ENCODE measurements around the gene RPS27. TPM values are rescaled to one million over a fixed set of nuclear protein-coding genes. Genes with fewer than 3 reads are reported as not detected.

RPS27 gene
- total and polyA plus RNA-seq, 2 of the 13 experiments (the other 11 are each of a cell fraction or from before 2014, with no cell fraction given), result 3,737 to 9,964 TPM

DNA sequence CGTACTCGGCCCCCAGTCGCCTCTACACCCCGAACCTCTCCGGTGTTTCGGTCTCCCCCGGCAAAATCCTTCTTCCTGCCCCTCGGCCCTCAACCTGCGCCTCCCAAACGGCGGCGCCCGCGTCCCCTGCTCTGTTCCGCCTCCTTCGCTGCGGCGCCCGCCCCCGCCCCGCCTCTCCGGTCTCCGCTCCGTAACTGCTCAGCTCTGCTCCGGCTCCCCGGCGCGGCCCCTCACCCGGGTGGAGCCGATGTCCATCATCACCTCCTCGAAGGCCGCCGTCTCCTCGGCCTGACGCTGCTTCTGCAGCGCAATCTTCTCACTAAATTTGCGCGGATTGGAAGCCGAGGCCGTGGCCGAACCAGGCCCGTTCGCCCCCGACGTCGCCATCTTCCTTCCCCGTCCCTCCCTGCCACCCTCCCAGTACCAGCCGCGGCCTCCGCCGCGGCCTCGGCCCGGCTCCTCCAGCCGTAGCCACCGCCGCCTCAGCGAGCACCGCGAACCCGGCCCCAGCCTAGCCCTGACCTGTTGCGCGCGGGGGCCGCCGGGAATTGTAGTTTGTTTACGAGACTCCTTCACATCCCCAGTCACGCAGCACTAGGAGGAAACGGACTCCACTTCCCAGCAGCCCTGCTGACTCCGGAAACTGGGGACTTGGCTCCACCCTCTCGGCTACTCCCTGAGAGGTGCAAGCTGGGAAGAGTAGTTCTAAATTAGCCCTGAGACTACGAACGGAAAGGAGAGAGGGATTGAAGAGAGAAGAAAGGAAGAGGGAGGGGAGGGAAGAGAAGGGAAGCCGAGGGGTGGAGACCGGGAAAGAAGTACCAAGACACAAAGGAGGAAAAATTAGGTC is 32.2 kb upstream of the RPS27 start, which contains the start of gene CRTC2 (continued):
- TF ChIP-seq PRPF4 (IDR thresholded peaks at IDR 0.05; ENCODE audit: low read depth, low read length, poor library complexity, severe bottlenecking) (no peak), TBP (CRISPR knock-in tag; IDR thresholded peaks at IDR 0.05) (peak; percentile 60; the same call in 1 of the 2 replicates), NCOA5 (CRISPR knock-in tag; IDR thresholded peaks at IDR 0.05) (no peak), KLF16 (CRISPR knock-in tag; IDR thresholded peaks at IDR 0.05) (peak in 1 of 2 experiments; percentile 75; a peak in 2 of 4 replicates), ZFP1 (CRISPR knock-in tag; IDR thresholded peaks at IDR 0.05) (no peak), FOXK2 (IDR thresholded peaks at IDR 0.05) (peak; percentile 76), ZNF234 (CRISPR knock-in tag; conservative IDR thresholded peaks at IDR 0.05) (no peak), ZBTB8A (CRISPR knock-in tag; IDR thresholded peaks at IDR 0.05; ENCODE audit: borderline replicate concordance, low read depth) (no peak), HOXD1 (CRISPR knock-in tag; IDR thresholded peaks at IDR 0.05) (no peak), FOXA1 (IDR thresholded peaks at IDR 0.05) (no peak), FOXA1 (CRISPR knock-in tag; IDR thresholded peaks at IDR 0.05) (0 out of 2 replicates have a peak, but pooled peaks have one; percentile 15), MIER2 (CRISPR knock-in tag; IDR thresholded peaks at IDR 0.05) (no peak), MIER3 (CRISPR knock-in tag; IDR thresholded peaks at IDR 0.05; ENCODE audit: borderline replicate concordance) (0 out of 2 replicates have a peak, but pooled peaks have one; percentile 56), NPAS2 (CRISPR knock-in tag; IDR thresholded peaks at IDR 0.05; ENCODE audit: borderline replicate concordance) (no peak), ZNF484 (CRISPR knock-in tag; IDR thresholded peaks at IDR 0.05; ENCODE audit: borderline replicate concordance, low read depth) (no peak), ZNF274 (CRISPR knock-in tag; IDR thresholded peaks at IDR 0.05) (peak; percentile 39; the same call in 1 of the 2 replicates), SRY (CRISPR knock-in tag; IDR thresholded peaks at IDR 0.05) (0 out of 2 replicates have a peak, but pooled peaks have one; percentile 28)
- TF ChIP-seq, protein P1, sequence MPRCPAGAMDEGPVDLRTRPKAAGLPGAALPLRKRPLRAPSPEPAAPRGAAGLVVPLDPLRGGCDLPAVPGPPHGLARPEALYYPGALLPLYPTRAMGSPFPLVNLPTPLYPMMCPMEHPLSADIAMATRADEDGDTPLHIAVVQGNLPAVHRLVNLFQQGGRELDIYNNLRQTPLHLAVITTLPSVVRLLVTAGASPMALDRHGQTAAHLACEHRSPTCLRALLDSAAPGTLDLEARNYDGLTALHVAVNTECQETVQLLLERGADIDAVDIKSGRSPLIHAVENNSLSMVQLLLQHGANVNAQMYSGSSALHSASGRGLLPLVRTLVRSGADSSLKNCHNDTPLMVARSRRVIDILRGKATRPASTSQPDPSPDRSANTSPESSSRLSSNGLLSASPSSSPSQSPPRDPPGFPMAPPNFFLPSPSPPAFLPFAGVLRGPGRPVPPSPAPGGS (CRISPR knock-in tag; IDR thresholded peaks at IDR 0.05), result peak; percentile 60; the same call in 1 of the 2 replicates
- TF ChIP-seq, protein P2, sequence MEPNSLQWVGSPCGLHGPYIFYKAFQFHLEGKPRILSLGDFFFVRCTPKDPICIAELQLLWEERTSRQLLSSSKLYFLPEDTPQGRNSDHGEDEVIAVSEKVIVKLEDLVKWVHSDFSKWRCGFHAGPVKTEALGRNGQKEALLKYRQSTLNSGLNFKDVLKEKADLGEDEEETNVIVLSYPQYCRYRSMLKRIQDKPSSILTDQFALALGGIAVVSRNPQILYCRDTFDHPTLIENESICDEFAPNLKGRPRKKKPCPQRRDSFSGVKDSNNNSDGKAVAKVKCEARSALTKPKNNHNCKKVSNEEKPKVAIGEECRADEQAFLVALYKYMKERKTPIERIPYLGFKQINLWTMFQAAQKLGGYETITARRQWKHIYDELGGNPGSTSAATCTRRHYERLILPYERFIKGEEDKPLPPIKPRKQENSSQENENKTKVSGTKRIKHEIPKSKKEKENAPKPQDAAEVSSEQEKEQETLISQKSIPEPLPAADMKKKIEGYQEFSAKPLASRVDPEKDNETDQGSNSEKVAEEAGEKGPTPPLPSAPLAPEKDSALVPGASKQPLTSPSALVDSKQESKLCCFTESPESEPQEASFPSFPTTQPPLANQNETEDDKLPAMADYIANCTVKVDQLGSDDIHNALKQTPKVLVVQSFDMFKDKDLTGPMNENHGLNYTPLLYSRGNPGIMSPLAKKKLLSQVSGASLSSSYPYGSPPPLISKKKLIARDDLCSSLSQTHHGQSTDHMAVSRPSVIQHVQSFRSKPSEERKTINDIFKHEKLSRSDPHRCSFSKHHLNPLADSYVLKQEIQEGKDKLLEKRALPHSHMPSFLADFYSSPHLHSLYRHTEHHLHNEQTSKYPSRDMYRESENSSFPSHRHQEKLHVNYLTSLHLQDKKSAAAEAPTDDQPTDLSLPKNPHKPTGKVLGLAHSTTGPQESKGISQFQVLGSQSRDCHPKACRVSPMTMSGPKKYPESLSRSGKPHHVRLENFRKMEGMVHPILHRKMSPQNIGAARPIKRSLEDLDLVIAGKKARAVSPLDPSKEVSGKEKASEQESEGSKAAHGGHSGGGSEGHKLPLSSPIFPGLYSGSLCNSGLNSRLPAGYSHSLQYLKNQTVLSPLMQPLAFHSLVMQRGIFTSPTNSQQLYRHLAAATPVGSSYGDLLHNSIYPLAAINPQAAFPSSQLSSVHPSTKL (CRISPR knock-in tag; IDR thresholded peaks at IDR 0.05), result peak; percentile 29; the same call in 1 of the 2 replicates
- TF ChIP-seq, protein P3, sequence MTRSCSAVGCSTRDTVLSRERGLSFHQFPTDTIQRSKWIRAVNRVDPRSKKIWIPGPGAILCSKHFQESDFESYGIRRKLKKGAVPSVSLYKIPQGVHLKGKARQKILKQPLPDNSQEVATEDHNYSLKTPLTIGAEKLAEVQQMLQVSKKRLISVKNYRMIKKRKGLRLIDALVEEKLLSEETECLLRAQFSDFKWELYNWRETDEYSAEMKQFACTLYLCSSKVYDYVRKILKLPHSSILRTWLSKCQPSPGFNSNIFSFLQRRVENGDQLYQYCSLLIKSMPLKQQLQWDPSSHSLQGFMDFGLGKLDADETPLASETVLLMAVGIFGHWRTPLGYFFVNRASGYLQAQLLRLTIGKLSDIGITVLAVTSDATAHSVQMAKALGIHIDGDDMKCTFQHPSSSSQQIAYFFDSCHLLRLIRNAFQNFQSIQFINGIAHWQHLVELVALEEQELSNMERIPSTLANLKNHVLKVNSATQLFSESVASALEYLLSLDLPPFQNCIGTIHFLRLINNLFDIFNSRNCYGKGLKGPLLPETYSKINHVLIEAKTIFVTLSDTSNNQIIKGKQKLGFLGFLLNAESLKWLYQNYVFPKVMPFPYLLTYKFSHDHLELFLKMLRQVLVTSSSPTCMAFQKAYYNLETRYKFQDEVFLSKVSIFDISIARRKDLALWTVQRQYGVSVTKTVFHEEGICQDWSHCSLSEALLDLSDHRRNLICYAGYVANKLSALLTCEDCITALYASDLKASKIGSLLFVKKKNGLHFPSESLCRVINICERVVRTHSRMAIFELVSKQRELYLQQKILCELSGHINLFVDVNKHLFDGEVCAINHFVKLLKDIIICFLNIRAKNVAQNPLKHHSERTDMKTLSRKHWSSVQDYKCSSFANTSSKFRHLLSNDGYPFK (CRISPR knock-in tag; IDR thresholded peaks at IDR 0.05; ENCODE audit: borderline replicate concordance), result no peak
- TF ChIP-seq, protein P4, sequence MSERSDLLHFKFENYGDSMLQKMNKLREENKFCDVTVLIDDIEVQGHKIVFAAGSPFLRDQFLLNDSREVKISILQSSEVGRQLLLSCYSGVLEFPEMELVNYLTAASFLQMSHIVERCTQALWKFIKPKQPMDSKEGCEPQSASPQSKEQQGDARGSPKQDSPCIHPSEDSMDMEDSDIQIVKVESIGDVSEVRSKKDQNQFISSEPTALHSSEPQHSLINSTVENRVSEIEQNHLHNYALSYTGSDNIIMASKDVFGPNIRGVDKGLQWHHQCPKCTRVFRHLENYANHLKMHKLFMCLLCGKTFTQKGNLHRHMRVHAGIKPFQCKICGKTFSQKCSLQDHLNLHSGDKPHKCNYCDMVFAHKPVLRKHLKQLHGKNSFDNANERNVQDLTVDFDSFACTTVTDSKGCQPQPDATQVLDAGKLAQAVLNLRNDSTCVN (CRISPR knock-in tag; IDR thresholded peaks at IDR 0.05; ENCODE audit: borderline replicate concordance), result no peak
